GM18873 (cell line): ENCODE data around the gene TRIM28.
"Not testable (repeated sequence)": the region's sequence is repeated elsewhere in the genome, so short reads cannot be mapped to it uniquely, and the experiment has no call there.

ENCODE experiments used
- ATAC-seq: cut with Tn5 transposase; IDR thresholded peaks from one replicate; pipeline ENCODE4 v1.9.1; 2021; ENCODE audit warnings: mild to moderate bottlenecking, moderate library complexity, moderate number of reproducible peaks; ENCODE audit not compliant: unreplicated experiment, low FRiP score

TRIM28 gene

GRCh38 chr19:58543826-58544590 is at the start of gene TRIM28:
TRIM28 (plus strand) TSS chr19:58544064; CDS start chr19:58544758, 694 bp downstream.
- peak; percentile 84 for ATAC-seq

GRCh38 chr19:58497634-58498170 is 46.2 kb upstream of the TRIM28 start:
- no peak for ATAC-seq

- peak; percentile 3 for ATAC-seq
Measured at GRCh38 chr19:58498316-58499020, 45.4 kb upstream of the TRIM28 start.

- peak; percentile 77 for ATAC-seq
Measured at GRCh38 chr19:58499021-58499927, 44.6 kb upstream of the TRIM28 start.

GRCh38 chr19:58500242-58500641 is 43.6 kb upstream of the TRIM28 start:
- ATAC-seq, result no peak

GRCh38 chr19:58507602-58508223 is 36.2 kb upstream of the TRIM28 start:
- ATAC-seq, result not testable (repeated sequence)

DNA sequence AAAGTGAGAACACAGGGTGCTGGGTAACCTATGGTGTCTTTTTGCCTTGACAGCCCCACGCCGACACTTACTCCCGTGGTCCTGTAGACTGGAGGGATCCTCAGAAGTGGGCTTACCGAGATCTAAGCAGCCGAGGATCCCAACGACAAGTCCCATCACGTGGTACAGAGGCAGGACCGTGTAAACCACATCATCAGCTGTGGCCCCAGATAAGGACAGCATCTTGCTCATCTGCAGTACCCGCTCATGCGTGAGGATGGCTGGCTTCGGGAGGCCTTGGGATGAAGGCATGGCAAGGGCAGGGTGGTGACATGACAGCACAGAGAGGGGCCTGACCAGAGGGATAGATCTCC is 34.2 kb upstream of the TRIM28 start:
- no peak for ATAC-seq

- ATAC-seq, result no peak
Measured at GRCh38 chr19:58510084-58510862, 33.6 kb upstream of the TRIM28 start.

GRCh38 chr19:58511353-58512208 is 32.3 kb upstream of the TRIM28 start, which contains the start of gene SLC27A5:
SLC27A5 (minus strand) TSS chr19:58511992; CDS start chr19:58511955, 37 bp downstream.
- no peak for ATAC-seq

DNA sequence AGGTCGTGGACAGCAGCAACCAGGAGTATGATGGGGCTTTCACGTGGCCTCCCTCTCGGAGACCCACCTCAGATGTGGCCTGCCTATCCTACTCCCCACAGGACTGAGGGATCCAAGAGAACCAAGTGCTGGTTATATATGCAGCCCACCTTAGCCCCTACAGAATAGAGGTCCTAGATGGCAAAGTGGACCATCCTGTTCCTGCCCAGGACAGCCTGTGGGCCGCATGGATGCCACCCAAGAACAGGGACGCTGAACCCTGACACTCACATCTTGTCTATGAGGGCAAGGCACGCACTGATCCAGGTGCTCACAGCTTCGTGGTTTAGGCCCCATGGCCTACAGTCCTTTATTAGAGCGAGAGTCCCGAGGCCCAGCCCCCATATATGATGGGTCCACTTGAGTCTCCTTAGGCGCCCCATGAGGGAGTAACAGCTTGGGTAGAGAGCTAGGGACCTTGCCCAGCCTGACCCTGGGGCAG is 30.6 kb upstream of the TRIM28 start:
- no peak for ATAC-seq

DNA sequence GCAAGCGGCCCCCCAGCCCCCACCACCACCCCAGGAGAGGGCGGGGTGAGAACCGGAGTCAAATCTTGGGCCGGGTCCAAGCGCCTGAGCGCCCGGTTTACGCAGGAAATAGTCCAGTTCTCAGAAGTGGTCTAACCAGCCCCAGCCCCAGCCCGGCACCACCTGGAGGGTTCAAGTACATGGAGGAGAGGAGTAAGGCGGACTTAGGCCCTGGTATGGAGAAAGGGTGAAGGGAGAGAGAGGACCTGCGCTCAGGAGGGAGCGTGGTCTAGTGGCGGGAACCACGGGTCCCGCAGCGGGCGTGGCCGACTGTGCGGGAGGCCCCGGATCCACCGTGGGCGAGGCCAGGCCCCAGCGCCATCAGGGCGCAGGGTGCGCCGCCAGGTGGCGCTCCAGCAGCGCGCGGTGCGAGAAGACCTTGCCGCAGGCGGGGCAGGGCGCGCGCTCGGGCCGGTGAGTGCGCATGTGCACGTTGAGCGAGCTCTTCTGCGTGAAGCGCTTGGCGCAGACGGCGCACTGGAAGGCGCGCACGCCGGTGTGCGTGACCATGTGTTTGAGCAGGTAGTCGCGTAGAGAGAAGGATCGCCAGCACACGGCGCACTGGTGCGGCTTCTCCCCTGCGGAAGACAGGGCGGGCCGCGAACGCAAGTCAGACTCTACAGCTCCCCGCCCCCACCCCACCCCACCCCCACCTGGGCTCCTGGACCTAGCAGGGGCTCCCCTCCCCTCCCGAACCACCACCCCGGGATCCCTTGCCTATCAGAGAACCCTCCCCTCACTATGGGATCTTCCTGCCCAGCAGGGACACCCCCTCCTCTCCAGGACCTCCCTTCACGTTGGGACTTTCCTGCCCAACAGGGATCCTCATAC is 29.9 kb upstream of the TRIM28 start:
- ATAC-seq, result peak; percentile 43

- ATAC-seq, result no peak
Measured at GRCh38 chr19:58514564-58515022, 29.3 kb upstream of the TRIM28 start.

GRCh38 chr19:58515259-58515658 is 28.6 kb upstream of the TRIM28 start:
- no peak for ATAC-seq

DNA sequence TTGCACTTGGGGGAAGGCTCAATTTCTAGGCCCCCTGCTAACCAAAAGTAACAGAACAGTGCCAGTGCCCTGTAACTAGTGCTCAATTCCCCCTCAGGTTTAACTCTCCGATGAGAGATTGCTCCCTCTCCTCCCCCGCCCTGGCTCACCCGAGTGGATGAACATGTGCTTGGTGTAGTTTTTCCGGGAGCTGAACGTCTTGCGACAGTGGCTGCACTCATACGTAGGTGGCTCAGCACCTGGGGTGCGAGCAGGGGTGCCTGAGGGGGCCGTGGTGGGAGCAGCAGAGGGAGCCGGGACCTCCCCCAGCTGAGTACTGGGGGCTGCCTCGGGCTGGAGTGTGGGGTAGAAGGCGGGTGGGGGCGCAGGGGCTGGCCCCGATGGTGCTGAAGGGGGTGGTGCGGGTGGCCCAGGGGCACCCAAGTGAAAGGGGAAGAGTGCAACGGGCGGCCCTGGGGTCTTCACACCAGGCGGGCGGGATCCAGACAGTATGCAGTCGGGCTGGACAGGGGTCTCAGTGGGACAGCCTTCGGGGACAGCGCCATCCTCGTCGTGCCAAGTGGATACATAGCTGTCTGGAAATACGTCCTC is 27.5 kb upstream of the TRIM28 start:
- ATAC-seq, result no peak

DNA sequence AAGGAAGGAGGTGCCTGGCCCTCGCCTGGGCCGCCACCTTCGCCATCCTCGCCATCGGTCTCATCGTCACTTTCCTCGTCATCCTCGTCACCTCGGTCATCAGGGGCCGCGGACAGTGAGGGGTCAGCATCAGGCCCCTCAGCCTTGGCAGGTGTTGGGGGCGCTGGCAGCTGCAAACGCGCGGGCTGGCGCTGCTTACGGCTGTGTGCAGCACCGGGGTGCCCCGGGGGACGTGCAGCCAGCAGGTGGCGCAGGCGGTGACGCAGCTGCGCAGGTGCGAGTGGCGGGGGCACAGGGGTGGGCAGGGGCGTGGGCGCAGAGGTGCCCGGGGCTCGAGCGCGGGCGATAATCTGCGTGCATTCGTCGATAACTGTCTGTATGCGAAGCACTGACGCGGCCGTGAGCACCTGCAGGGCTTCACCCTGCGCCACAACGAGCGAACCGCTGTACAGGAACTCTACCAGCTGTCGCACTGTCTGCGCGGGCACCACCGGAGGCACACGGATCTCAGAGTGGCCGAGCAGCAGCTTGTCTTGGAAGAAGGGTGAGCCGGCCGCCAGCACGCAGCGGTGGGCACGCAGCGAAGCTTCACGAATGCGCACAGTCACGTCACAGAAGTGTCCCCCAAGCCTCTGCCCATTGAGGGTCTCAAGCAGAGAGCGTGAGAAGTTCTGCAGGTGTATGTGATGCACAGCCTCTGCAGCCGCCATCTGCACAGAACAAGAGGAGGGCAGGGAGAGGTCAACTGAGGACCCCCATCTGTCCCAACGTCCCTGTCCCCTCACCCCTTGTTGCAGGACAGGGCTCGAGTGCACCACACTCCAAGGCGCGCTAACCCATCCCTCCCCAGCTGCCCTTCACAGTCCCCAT is 26.7 kb upstream of the TRIM28 start:
- ATAC-seq, result no peak
